NCI-H524 (cell line): ENCODE measurements around the gene TRIM44.
A peak's percentile ranks its signal among the peaks of the same experiment; 100 is the strongest.

Experiments used
- DNase-seq, 2 experiments: peaks; one replicate each; lab custom pipeline; 2025; lab: John Stamatoyannopoulos, UW

The TRIM44 gene, protein sequence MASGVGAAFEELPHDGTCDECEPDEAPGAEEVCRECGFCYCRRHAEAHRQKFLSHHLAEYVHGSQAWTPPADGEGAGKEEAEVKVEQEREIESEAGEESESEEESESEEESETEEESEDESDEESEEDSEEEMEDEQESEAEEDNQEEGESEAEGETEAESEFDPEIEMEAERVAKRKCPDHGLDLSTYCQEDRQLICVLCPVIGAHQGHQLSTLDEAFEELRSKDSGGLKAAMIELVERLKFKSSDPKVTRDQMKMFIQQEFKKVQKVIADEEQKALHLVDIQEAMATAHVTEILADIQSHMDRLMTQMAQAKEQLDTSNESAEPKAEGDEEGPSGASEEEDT

DNA sequence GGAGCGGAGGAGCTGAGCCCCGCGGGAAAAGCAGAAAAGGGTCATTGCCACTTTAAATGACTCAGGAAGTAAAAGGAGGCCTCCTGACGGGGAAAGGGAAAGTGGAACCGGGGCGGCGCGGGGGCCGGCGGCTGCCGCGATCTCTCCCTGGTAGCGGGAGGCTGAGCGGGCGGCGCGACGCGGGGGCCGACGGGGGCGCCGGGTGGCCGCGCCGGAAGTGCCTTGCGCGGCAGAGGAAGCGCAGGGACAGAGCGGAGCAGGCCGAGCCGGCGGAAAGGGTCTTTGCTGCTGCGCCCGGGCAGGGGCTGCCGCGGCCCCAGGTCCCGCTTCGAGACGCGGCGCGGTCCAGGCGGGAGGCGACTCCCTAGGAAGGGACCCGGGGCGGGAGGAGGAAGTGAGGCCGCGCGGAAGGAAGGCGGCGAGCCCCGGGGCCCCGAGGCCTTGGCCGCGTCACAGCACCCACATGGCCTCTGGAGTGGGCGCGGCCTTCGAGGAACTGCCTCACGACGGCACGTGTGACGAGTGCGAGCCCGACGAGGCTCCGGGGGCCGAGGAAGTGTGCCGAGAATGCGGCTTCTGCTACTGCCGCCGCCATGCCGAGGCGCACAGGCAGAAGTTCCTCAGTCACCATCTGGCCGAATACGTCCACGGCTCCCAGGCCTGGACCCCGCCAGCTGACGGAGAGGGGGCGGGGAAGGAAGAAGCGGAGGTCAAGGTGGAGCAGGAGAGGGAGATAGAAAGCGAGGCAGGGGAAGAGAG, at the start of gene TRIM44:
Gene TRIM44 (plus strand): TSS at position 127 of the 759 bp plus-strand sequence. CDS start 337 bp downstream, at position 464.
- DNase-seq, result peak; percentile 54 to 61

DNA sequence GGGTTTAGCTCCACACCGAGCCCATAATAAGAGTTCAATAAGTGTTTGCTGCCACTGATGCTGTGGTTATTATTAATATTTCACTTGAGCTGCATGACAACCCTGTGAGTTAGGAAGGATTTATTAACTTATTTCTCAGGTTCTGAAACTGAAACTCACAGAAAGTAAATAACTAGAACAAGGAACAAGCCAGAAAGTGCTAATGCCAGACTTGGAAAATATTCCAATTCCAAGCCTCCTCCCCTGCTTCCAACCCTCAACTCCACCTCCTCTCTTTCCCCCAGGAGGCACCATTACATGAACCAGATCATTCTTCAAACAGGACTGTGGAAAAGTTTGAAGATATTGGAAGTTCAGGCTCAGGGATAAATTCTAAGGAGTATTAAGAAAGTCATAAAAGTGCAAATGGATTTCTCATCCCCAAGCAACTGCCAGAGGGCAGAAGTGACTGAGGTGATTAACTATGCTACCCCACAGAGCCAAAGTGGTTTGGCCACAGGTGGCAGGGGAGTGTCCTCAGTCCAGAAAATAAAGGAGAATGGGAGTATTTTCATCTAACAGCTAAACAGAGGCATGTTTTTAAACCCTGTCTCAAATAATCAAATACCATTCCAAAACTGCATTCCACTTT, 47.5 kb upstream of the TRIM44 start:
- peak in 1 of 2 experiments; percentile 36 for DNase-seq

DNA sequence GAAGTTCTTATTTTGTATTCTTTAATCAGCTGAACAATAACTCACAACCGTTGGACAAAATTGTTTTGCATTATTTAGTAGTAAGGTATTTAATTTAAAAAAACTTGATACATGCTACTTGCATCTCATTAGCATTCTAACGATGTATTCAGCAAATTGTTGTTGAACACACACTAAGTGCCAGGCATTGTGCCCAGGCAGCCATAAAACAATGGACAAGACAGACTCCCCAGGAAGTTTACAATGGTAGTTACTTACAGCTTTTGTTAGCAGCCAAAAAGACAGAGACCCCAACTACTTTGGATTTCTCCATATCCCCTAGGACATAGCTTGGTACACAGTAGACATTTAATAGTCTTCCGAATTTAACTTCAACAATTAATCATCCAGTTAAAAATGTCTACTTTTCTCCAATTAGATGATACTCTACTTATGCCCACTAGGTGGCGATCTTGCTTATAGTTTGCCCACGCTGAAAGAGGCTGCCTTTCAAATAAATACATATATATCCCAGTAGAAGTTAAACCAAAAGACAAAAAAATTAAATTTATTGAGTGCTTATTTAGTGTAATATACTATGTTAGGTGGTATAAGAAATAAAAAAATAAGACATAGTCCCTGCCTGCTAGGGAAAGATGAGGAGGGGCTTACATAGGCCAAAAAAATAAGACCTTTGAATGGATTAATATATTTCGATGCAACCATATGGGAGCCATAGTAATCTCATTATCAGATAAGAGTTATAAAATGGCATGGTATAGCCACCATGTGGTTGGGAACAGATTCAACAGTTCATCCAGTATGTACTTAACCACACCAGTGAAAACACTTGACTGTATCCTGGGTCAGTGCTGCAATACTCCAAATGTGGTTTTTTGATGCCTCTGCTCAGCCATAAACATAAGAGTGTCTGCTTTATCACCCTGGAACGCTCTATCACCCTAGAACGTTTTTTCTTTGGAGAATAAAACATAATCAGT, 46.4 kb upstream of the TRIM44 start:
- DNase-seq, result peak; percentile 56 to 96

DNA sequence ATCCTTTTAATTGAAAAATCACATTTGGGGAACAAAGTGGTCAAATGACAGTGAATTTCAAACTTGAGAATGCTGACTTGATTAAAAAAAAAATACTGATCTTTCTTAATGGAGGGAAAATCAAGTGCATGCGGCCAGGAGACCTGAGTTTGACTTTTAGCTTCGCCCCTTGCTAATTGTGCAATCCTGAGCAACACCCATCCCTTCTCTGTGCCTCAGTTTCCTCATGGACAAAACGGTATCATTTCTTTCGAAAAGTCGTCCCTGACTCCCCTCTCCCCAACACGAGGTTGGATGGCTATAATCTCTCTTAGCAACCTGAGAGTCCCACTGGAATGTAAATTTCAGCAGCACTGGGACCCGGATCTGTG, 45.3 kb upstream of the TRIM44 start:
- DNase-seq, result no peak

DNA sequence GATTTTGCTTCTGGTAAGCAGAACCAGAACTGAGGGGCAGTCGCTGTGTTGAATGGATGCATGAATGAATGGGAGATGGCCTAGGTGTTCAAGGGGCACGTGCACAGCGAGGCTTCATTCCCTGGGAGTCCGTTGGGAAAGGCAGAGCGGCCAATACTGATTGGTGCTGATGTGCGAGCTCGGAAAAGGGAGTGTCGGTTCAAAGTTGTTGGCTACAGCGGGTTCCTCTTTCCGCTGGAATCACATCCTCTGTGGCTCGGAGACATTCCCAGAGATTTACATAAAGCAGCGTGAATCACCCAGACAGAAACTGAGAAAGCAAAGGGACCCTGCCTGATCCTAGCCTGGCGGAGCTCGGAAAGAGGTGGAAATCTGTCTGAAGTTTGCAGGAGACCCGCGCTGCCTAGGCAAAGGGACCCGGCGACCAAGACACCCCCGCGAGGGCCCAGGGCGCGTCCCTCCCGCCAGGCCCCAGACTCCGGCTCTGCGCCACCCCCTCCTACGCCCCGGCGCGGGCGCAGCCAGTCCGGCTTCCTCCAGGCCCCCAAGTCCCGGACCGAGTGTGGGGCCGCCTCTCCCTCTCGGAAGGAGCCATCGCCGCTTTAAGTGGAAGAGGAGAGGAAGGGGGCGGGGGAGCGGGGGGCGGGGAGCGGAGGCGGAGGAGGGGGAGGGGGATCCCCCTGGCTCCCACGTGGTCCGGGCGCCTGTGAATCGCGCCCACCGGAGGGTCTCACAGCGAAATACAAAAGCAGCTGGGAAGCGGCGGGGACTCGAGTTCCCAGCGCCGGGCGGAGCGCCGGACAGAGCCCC, 44.7 kb upstream of the TRIM44 start, which contains the start of gene FJX1:
Gene FJX1 (plus strand): TSS at position 774 of the 810 bp plus-strand sequence. CDS start 177 bp downstream, outside the sequence.
- DNase-seq, result peak; percentile 15 to 68

DNA sequence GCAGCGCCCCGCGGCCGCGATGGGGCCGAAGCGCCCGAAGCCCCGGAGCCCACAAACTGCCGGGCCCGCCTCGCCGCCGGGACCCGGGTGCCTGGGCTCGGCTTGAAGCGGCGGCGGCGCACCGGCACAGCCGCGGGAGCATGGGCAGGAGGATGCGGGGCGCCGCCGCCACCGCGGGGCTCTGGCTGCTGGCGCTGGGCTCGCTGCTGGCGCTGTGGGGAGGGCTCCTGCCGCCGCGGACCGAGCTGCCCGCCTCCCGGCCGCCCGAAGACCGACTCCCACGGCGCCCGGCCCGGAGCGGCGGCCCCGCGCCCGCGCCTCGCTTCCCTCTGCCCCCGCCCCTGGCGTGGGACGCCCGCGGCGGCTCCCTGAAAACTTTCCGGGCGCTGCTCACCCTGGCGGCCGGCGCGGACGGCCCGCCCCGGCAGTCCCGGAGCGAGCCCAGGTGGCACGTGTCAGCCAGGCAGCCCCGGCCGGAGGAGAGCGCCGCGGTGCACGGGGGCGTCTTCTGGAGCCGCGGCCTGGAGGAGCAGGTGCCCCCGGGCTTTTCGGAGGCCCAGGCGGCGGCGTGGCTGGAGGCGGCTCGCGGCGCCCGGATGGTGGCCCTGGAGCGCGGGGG, 44.0 kb upstream of the TRIM44 start:
- DNase-seq, result peak in 1 of 2 experiments; percentile 44

DNA sequence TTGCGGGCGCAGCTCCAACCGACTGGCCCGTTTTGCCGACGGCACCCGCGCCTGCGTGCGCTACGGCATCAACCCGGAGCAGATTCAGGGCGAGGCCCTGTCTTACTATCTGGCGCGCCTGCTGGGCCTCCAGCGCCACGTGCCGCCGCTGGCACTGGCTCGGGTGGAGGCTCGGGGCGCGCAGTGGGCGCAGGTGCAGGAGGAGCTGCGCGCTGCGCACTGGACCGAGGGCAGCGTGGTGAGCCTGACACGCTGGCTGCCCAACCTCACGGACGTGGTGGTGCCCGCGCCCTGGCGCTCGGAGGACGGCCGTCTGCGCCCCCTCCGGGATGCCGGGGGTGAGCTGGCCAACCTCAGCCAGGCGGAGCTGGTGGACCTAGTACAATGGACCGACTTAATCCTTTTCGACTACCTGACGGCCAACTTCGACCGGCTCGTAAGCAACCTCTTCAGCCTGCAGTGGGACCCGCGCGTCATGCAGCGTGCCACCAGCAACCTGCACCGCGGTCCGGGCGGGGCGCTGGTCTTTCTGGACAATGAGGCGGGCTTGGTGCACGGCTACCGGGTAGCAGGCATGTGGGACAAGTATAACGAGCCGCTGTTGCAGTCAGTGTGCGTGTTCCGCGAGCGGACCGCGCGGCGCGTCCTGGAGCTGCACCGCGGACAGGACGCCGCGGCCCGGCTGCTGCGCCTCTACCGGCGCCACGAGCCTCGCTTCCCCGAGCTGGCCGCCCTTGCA, 43.3 kb upstream of the TRIM44 start:
- peak in 1 of 2 experiments; percentile 56 for DNase-seq

DNA sequence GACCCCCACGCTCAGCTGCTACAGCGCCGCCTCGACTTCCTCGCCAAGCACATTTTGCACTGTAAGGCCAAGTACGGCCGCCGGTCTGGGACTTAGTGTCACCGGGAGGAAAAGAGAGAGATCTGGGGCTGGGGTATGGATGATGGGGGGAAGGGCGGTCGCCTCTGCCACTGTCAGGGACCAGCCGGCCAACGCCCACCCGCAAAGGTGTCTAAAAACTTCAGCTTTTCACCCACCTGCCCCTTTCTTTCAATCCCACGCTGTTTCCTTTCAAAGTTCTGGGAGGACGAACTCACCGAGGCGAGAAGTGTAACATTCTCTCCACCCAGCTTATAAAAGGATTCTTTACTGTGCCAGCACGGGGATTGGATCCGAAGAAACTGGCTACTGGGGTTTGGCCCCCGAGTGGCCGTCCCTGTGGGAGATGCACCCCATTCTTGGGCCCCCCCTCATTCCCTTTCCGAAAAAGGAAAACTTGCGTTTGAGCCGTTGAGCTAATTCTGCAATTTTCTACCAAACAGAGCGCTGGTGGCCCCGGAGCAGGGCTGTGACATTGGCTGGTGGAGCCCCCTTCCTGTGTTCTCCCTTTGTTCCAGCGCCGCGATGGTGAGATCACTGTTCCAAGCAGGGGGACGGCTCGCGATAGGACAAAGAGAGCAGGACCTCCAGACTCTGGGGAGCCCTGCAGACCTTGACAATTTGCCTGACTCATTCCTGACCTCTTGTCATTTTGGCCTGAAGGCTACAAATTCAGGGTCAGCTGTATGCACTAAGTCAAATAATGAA, 42.5 kb upstream of the TRIM44 start:
- peak in 1 of 2 experiments; percentile 38 for DNase-seq

DNA sequence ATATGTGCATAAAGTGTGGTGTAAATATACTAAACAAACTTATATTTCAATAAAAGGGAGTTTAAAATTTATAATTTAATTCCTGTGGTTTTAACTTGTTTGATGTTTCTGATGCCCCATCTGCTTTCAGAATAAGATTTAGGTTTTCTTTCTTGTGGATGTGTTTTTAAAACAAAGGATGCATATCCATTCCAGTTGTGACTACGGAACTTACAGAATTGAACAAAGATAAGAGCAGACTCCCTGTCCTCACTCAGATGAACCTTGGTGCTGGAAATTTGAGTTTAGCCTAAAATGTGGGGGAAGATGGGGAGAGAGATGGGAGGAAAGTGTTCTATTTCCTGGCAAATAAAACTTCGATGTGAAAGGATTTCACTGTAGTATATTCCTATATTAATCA, 41.8 kb upstream of the TRIM44 start:
- no peak for DNase-seq

DNA sequence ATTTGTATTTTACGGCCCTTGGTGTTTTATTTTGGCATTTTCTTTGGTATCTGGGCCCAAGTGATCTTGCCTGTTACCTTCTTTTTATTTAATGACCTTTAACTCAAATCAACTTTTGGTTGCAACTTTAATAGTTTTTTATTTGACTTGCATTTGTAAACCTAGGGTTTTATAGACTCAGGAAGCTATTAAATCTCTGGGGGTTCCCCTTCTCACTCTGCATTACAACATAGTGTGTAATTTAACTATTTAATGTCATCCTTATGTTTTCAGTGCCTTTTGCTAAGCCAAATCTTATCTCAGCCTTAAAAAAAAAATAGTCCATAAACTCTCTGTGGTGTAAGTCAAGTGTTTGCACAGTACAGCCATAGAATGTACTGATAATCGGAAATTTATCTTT, 41.0 kb upstream of the TRIM44 start:
- DNase-seq, result no peak

DNA sequence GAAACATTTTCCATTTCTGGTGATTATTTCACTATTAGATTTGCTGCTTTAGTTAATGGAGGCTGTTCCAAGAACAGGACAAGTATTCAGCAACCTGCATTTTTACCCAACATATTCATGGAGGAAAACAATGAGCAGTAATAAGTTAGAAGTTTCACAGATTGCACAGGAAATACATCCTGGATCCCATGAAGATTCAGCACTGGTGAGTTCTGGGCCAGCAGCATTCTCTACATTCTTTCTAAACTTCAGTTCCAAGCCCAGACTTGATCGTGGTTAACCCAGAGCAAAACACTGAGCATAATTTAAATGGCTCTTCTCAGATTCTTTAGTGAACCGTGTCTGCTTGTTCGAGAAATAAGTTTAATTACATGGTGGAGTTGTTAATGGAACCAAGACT, 40.5 kb upstream of the TRIM44 start:
- no peak for DNase-seq

DNA sequence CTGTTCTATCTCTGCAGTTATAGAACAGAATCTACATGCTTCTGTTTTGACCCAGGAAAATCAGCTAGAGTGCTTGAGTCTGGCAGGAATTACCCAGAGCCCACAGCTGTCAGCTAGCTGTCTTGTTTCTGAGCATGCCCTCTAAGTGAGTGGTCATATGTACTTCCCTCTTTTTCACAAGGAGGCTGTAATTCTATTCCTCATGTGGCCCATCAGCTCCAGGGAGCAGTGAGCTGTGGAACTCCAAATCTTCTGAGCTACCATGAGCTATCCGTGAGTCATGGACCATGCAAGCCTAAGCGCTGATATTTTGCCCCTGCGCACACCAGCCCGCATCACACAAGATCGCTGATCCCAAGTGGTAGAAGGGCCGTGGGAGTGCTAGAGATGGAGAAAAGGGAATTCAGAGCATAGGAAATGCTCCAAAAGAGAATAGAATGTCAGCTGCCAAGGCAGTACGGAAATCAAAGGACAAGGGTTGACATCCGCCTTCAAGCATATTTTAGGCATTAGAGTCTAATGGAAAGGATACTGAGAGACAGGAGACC, 38.9 kb upstream of the TRIM44 start:
- peak; percentile 53 to 87 for DNase-seq

DNA sequence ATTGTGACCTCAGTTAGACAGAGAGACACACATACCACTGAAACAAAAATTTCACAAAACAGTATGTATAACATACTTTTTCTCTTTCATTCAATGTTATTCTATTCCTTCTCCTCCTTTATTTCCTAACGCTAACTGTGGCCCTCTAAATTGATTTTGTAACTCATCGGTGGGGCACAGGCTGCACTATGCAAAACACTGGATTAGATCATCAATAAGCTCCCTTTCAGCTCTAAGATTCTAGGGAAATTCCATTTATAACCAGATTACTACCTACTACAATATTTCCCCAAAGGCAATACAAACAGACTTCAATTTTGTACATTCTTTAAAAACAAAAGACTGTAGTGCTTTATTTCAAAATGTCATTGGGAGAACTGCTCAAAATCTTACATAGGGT, 38.3 kb upstream of the TRIM44 start:
- DNase-seq, result no peak

DNA sequence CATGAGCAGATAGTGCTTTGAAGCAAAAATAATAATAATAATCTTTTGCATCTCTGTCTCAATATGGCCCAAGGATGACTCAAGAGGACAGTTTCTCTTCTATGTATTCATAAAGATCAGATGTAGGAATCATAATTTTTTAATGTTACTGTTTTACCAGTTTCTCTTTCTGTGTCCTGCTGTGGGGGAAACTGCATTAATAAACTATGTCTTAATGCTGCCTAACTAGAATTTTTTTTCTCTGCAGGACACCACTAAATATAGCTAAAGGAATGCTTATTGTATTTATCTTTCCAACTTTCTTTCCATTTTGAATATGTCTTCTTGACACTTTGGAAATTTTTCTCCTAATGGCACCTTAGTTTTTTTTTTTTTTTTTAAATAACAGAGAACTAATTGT, 37.8 kb upstream of the TRIM44 start:
- no peak for DNase-seq

DNA sequence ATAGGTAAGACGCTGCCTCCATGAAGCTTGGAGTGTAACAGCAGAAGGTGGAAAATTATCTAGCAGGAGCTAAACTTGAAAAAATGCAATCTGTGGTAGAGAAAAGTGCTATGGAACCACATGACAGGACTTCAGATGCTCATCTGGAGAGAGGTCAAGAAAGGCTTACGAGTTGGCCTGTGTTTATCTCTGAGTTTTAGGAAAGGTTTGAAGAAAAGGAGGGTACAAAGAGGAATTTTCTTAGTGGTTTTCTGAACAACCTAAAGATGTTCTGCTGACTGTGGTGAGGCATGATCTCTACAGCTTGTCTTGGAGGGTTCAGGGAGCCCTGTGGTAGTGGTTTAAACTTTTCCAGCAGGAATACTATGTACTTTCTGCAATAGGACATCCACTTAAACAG, 36.1 kb upstream of the TRIM44 start:
- DNase-seq, result no peak

DNA sequence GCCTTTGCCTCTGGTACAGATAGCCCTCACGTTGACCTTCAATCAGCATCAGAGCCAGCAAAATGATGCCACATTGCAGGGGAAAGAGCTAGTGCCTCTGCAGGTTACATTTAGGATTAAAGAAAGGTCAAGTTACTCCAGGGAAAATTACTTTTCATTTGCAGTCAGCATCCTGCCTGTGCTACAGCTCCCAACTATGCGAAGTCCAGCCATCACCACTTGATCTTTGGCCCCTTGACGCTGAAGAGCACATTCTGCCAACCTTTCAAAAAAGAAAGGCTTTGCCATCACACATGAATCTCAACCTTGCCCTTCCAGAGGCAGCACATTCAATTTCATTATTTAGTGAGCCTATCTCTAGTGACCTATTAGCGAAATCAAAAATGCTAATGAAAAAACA, 33.1 kb upstream of the TRIM44 start:
- no peak for DNase-seq

DNA sequence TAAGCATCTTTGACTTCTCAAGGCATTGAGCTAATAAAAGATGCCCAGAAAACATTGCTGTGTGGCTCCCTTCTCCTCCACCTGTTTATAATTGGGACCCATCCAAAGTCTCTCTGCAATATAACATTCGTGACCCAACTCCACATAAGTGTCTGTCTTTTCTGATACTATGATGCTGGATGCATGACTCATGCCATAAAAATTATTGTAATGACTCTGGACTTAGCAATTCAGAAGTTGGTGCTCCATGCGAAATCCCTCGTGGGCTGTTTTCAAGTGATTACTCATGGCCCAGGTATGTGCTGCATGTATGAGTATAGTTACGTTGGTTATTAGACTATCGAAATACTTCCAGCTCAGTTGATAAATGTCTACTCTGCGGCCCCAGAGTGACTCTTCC, 32.7 kb upstream of the TRIM44 start:
- no peak for DNase-seq

DNA sequence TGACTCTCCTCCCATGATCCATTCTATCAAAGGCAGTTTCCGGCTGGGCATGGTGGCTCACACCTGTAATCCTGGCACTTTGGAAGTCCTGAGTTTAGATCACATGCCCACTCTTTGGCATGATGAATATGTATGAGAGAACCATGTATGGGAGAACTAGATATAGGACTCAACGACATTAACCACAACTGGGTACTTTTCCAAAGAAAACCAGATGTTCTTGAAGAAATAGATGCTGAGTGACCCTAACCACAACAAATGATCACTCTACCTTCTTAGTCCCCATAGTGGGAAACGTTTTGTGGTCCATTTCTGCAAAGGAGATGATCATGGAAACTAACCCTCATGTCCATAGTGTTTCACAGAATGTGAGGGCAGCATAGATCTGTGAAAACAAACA, 30.7 kb upstream of the TRIM44 start:
- no peak for DNase-seq
